GM12878 (cell line): ENCODE results near the gene RSRC1. TPM values are rescaled to one million over a fixed set of nuclear protein-coding genes. Genes with fewer than 3 reads are reported as not detected.

ENCODE experiments used
- ATAC-seq: fragments of 200-7000 bp; cut with Tn5 transposase; 3 replicates; pipeline ENCODE4 v1.9.1; 2020; ENCODE audit warnings: mild to moderate bottlenecking, moderate library complexity
- BruUV-seq: library from RNA; stranded (reverse); fragments of 400-500 nt; replicated peaks from 2 replicates; lab custom pipeline; 2021; lab: Mats Ljungman, UMichigan
- CTCF ChIA-PET: fragments of 300-600 bp; sonication (Branson Sonifier 250); formaldehyde crosslinking; extraction: SDS; loops from one replicate; lab custom pipeline; 2021; ENCODE audit warnings: inconsistent platforms; lab: Yijun Ruan, JAX
- POLR2A ChIA-PET: fragments of 350-600 bp; formaldehyde crosslinking; extraction: SDS; loops from one replicate; lab custom pipeline; 2021; ENCODE audit warnings: inconsistent platforms; lab: Charles Lee
- RAD21 ChIA-PET: fragments of 300-600 bp; sonication (Branson Sonifier 250); formaldehyde crosslinking; loops from one replicate; lab custom pipeline; 2023; ENCODE audit warnings: antibody characterized with exemption; ENCODE audit not compliant: unreplicated experiment; lab: Charles Lee
- SMC1A ChIA-PET: fragments of 300-600 bp; sonication (Branson Sonifier 250); formaldehyde crosslinking; loops from one replicate; lab custom pipeline; 2023; ENCODE audit not compliant: unreplicated experiment, uncharacterized antibody; lab: Charles Lee
- DNase-seq: peaks from one replicate; pipeline ENCODE4 v3.0.0-alpha.2; 2011; ENCODE audit warnings: low read depth, low spot score
- FAIRE-seq: peaks from 3 replicates; lab custom pipeline; 2011; peaks lifted over from hg19 to GRCh38; lab: Jason Lieb, UNC
- H2AFZ ChIP-seq: 2 replicates; pipeline ENCODE4 v1.6.0; 2011; ENCODE audit warnings: low read depth, low read length, control low read depth; ENCODE audit not compliant: control insufficient read depth
- H3K27ac ChIP-seq: 2 replicates; pipeline ENCODE4 v1.5.1; 2011; ENCODE audit warnings: control low read depth; ENCODE audit not compliant: control insufficient read depth, insufficient read depth
- H3K27me3 ChIP-seq, 2 experiments: replicated peaks in 1 of 2; 2 replicates each; pipeline versions ENCODE4 v1.6.0 to v1.6.1; 2011; ENCODE audit warnings: low read length in 1 of 2; ENCODE audit not compliant: control insufficient read depth in 2 of 2, insufficient read depth in 2 of 2
- H3K36me3 ChIP-seq, 2 experiments: 2 replicates each; pipeline ENCODE4 v1.5.1; 2011; ENCODE audit warnings: low read length in 1 of 2; ENCODE audit not compliant: control insufficient read depth in 2 of 2, insufficient read depth in 2 of 2
- H3K4me1 ChIP-seq: 2 replicates; pipeline ENCODE4 v1.6.1; 2011; ENCODE audit warnings: mild to moderate bottlenecking, low read length, moderate library complexity, mixed read lengths; ENCODE audit not compliant: control insufficient read depth, insufficient read depth
- H3K4me2 ChIP-seq: 2 replicates; pipeline ENCODE4 v1.6.0; 2011; ENCODE audit warnings: control low read depth; ENCODE audit not compliant: control insufficient read depth, insufficient read depth
- H3K4me3 ChIP-seq: fragments of 200-600 bp; sonication (generic); 2 replicates; pipeline ENCODE4 v1.5.1; 2016
- H3K79me2 ChIP-seq: 2 replicates; pipeline ENCODE4 v1.6.0; 2011; ENCODE audit warnings: low read length; ENCODE audit not compliant: control insufficient read depth, insufficient read depth
- H3K9ac ChIP-seq: 2 replicates; pipeline ENCODE4 v1.8.0; 2011; ENCODE audit warnings: low read length, control low read depth, mixed read lengths; ENCODE audit not compliant: control insufficient read depth, insufficient read depth
- H3K9me3 ChIP-seq: replicated peaks from 3 replicates; pipeline ENCODE4 v1.5.1; 2011; ENCODE audit warnings: mild to moderate bottlenecking, low read length; ENCODE audit not compliant: control insufficient read depth, insufficient read depth
- H4K20me1 ChIP-seq: 2 replicates; pipeline ENCODE4 v1.6.0; 2011; ENCODE audit not compliant: control insufficient read depth, insufficient read depth
- BCL11A ChIP-seq: IDR thresholded peaks from 2 replicates; pipeline ENCODE4 v1.6.1; 2011; ENCODE audit warnings: low read depth, low read length
- BHLHE40 ChIP-seq, 2 experiments: fragments of 450-650 bp in 1 of 2; IDR thresholded peaks; 2 replicates each; pipeline ENCODE4 v1.6.1; 2011 to 2017; ENCODE audit warnings: low read depth in 2 of 2, borderline replicate concordance in 1 of 2, improper control_type of control experiment in 1 of 2, low read length in 1 of 2, mild to moderate bottlenecking in 1 of 2
- HDGF ChIP-seq: fragments of 450-650 bp; IDR thresholded peaks from 2 replicates; pipeline ENCODE4 v1.6.1; 2016; ENCODE audit warnings: antibody characterized with exemption
- IKZF2 ChIP-seq, 2 experiments: fragments of 450-650 bp; IDR thresholded peaks; 2 replicates each; pipeline ENCODE4 v1.6.1; 2017; ENCODE audit warnings: mild to moderate bottlenecking in 2 of 2, moderate library complexity in 2 of 2
- MEF2B ChIP-seq: fragments of 450-650 bp; IDR thresholded peaks from 2 replicates; pipeline ENCODE4 v1.6.1; 2018; ENCODE audit warnings: mild to moderate bottlenecking, moderate library complexity; ENCODE audit not compliant: partially characterized antibody, poor library complexity, severe bottlenecking
- PML ChIP-seq: IDR thresholded peaks from 2 replicates; pipeline ENCODE4 v1.6.1; 2012; ENCODE audit warnings: low read length, inconsistent platforms
- PRDM15 ChIP-seq: fragments of 450-650 bp; formaldehyde crosslinking; IDR thresholded peaks from 2 replicates; pipeline ENCODE4 v1.4.0; 2020; ENCODE audit warnings: mild to moderate bottlenecking, moderate library complexity
- SIN3A ChIP-seq: IDR thresholded peaks from 2 replicates; pipeline ENCODE4 v1.6.1; 2012; ENCODE audit warnings: low read depth, low read length, improper control_type of control experiment
- ZNF24 ChIP-seq: fragments of 450-650 bp; IDR thresholded peaks from 2 replicates; pipeline ENCODE4 v1.6.1; 2017; ENCODE audit warnings: antibody characterized with exemption, mild to moderate bottlenecking
- WGBS: methylation state at CpG from one replicate; pipeline ENCODE4 v1.1.6; 2016; ENCODE audit warnings: low lambda C conversion rate; ENCODE audit not compliant: insufficient replicate concordance, insufficient coverage; ENCODE audit errors: missing lambda C conversion rate; 5-methylcytosine and 5-hydroxymethylcytosine counted together
- in situ Hi-C: fragments of 300-500 bp; cut with MboI; formaldehyde crosslinking; loops from 9 replicates; pipeline ENCODE4 v1.14.3; 2018; ENCODE audit warnings: mixed read lengths
- intact Hi-C: fragments of 100-400 bp; cut with micrococcal nuclease; formaldehyde crosslinking; loops from one replicate; pipeline ENCODE4 v1.14.2; 2022; ENCODE audit not compliant: unreplicated experiment
- polyA plus RNA-seq, 11 experiments: library from polyadenylated mRNA; depleted of rRNA in 4 of 11; unstranded in 6 of 11; stranded (reverse) in 5 of 11; fragments of >200 nt; fragmentation: Nextera tagmentation in 4 of 11; fragmentation: Illumina TruSeq in 1 of 11; extraction: Ambion mirVana in 4 of 11; extraction: Trizol in 1 of 11; gene quantifications; 1 replicate in 1 of 11; 2 replicates in 10 of 11; pipeline versions ENCODE4 v1.2.1 to v1.2.3, GENCODE V29; 2011 to 2016; ENCODE audit warnings: inconsistent platforms in 2 of 11, missing spikeins in 2 of 11, low read depth in 1 of 11
- total RNA-seq, 4 experiments: library from RNA; depleted of rRNA in 3 of 4; stranded (reverse); fragments of >200 nt in 3 of 4; fragmentation: Illumina TruSeq in 1 of 4; extraction: Trizol in 1 of 4; gene quantifications; 2 replicates each; pipeline versions ENCODE4 v1.2.1 to v1.2.3, GENCODE V29; 2013 to 2021
- TF ChIP-seq, protein P1 (sequence below): IDR thresholded peaks from 2 replicates; pipeline ENCODE4 v1.6.1; 2011; ENCODE audit warnings: mild to moderate bottlenecking, low read depth, low read length, moderate library complexity; ENCODE audit not compliant: insufficient replicate concordance
- TF ChIP-seq, protein P2 (sequence below): fragments of 450-650 bp; IDR thresholded peaks from 2 replicates; pipeline ENCODE4 v1.6.1; 2017; ENCODE audit warnings: mild to moderate bottlenecking, moderate library complexity

Gene RSRC1
- total and polyA plus RNA-seq, 10 of the 15 experiments (the other 5 are each of a cell fraction or from before 2014, with no cell fraction given): 16.4 to 85.9 (median 42.0) TPM

- no peak for TF ChIP-seq PRDM15 (CRISPR knock-in tag)
- TF ChIP-seq ZNF24: no peak
- TF ChIP-seq, protein P1, sequence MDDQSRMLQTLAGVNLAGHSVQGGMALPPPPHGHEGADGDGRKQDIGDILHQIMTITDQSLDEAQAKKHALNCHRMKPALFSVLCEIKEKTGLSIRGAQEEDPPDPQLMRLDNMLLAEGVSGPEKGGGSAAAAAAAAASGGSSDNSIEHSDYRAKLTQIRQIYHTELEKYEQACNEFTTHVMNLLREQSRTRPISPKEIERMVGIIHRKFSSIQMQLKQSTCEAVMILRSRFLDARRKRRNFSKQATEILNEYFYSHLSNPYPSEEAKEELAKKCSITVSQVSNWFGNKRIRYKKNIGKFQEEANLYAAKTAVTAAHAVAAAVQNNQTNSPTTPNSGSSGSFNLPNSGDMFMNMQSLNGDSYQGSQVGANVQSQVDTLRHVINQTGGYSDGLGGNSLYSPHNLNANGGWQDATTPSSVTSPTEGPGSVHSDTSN: no peak
- TF ChIP-seq PML: no peak
Measured at GRCh38 chr3:158097081-158097592, 12.8 kb upstream of the RSRC1 start (continued).

GRCh38 chr3:158097593-158098308 lies 12.1 kb upstream of the RSRC1 start:
- Histone ChIP-seq H3K9ac (peak overlapping the region; percentile 58), H3K79me2 (no peaks in the 10 kb centered on the region), H3K9me3 (no peaks in the 10 kb centered on the region; the same call in 2 of the 3 replicates), H3K27ac (no peak overlapping the region), H2AFZ (peak overlapping the region; percentile 98), H3K4me2 (peak overlapping the region; percentile 100), H3K27me3 (peaks cover 2 to 20% of the 10 kb centered on the region in 2 experiments), H4K20me1 (no peaks in the 10 kb centered on the region), H3K4me3 (peak overlapping the region; percentile 85), H3K4me1 (peaks cover 6% of the 10 kb centered on the region; the same call in 1 of the 2 replicates), H3K36me3 (no peaks in the 10 kb centered on the region)
- FAIRE-seq: no peak
- intact Hi-C loops (loop anchor here (5.0 kb wide), 1 partner anchor 215 kb away; no protein-coding TSS in a partner anchor), in situ Hi-C loops (no loop called here)
- ChIA-PET CTCF (interaction anchor here (1.3 to 3.4 kb wide), 2 partner anchors 9 to 336 kb away, joined by 4 to 18 read pairs; no protein-coding TSS in a partner anchor), SMC1A (interaction anchor here (0.6 to 4.1 kb wide), 2 partner anchors 11 to 15 kb away, joined by 3 to 20 read pairs; partner anchors contain the start of genes RSRC1 and SHOX2), POLR2A (interaction anchor here (0.6 to 1.1 kb wide), 3 partner anchors 9 to 96 kb away, joined by 3 to 4 read pairs (median 4); no protein-coding TSS in a partner anchor), RAD21 (interaction anchor here (0.6 to 3.8 kb wide), 2 partner anchors 9 to 12 kb away, joined by 3 to 19 read pairs; partner anchors contain the start of gene RSRC1)
- WGBS: 2% methylated on average over 55 of the region's 60 CpGs
- no TSS peak for BruUV-seq
- ATAC-seq: peak; percentile 95
- peak; percentile 54 for DNase-seq
- TF ChIP-seq HDGF: peak; percentile 72; the same call in 1 of the 2 replicates
- TF ChIP-seq, protein P2, sequence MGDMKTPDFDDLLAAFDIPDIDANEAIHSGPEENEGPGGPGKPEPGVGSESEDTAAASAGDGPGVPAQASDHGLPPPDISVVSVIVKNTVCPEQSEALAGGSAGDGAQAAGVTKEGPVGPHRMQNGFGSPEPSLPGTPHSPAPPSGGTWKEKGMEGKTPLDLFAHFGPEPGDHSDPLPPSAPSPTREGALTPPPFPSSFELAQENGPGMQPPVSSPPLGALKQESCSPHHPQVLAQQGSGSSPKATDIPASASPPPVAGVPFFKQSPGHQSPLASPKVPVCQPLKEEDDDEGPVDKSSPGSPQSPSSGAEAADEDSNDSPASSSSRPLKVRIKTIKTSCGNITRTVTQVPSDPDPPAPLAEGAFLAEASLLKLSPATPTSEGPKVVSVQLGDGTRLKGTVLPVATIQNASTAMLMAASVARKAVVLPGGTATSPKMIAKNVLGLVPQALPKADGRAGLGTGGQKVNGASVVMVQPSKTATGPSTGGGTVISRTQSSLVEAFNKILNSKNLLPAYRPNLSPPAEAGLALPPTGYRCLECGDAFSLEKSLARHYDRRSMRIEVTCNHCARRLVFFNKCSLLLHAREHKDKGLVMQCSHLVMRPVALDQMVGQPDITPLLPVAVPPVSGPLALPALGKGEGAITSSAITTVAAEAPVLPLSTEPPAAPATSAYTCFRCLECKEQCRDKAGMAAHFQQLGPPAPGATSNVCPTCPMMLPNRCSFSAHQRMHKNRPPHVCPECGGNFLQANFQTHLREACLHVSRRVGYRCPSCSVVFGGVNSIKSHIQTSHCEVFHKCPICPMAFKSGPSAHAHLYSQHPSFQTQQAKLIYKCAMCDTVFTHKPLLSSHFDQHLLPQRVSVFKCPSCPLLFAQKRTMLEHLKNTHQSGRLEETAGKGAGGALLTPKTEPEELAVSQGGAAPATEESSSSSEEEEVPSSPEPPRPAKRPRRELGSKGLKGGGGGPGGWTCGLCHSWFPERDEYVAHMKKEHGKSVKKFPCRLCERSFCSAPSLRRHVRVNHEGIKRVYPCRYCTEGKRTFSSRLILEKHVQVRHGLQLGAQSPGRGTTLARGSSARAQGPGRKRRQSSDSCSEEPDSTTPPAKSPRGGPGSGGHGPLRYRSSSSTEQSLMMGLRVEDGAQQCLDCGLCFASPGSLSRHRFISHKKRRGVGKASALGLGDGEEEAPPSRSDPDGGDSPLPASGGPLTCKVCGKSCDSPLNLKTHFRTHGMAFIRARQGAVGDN: 0 out of 2 replicates have a peak, but pooled peaks have one; percentile 35
- no peak for TF ChIP-seq MEF2B
- peak; percentile 66; the same call in 1 of the 2 replicates for TF ChIP-seq SIN3A
- TF ChIP-seq IKZF2 (IDR thresholded peaks at IDR 0.05): peak; percentile 27 to 43; a peak in 2 of 4 replicates
- peak; percentile 47 to 70; a peak in 3 of 4 replicates for TF ChIP-seq BHLHE40 (IDR thresholded peaks at IDR 0.05; ENCODE audit: borderline replicate concordance in 1 of 2, low read depth in 2 of 2, low read length in 1 of 2)
- no peak for TF ChIP-seq BCL11A
